Transverse colon (tissue), 4 donors: Measurements from ENCODE around the gene IRF4. TPM values are rescaled to one million over a fixed set of nuclear protein-coding genes. Genes with fewer than 3 reads are reported as not detected.
"Not testable (repeated sequence)": the region's sequence is repeated elsewhere in the genome, so short reads cannot be mapped to it uniquely, and the experiment has no call there.

Experiments
- DNase-seq: peaks from one replicate; pipeline ENCODE4 v3.0.0-alpha.2; 2019
- H3K27ac ChIP-seq, 4 donors: fragments of 200-600 bp; sonication (generic); 2 replicates each; pipeline ENCODE4 v1.5.1; 2016 to 2018; ENCODE audit warnings: inconsistent platforms in 4 of 4
- H3K27me3 ChIP-seq: fragments of 200-600 bp; sonication (generic); 2 replicates; pipeline ENCODE4 v1.5.1; 2017; ENCODE audit warnings: inconsistent platforms
- H3K36me3 ChIP-seq, 4 donors: fragments of 200-600 bp; sonication (generic); 2 replicates each; pipeline ENCODE4 v1.5.1; 2017 to 2019; ENCODE audit warnings: inconsistent platforms in 4 of 4
- H3K4me1 ChIP-seq, 4 donors: fragments of 200-600 bp; sonication (generic); 2 replicates each; pipeline ENCODE4 v1.5.1; 2017 to 2020; ENCODE audit warnings: inconsistent platforms in 4 of 4
- H3K4me3 ChIP-seq, 4 donors: fragments of 200-600 bp; sonication (generic); 1 replicate in 1 of 4; 2 replicates in 3 of 4; pipeline versions ENCODE4 v1.5.1 to v1.6.1; 2017 to 2019; ENCODE audit warnings: inconsistent platforms in 4 of 4
- H3K9me3 ChIP-seq, 2 donors: fragments of 200-600 bp; sonication (generic); 2 replicates each; pipeline ENCODE4 v1.5.1; 2017 to 2019; ENCODE audit warnings: inconsistent platforms in 2 of 2
- EP300 ChIP-seq: sonication (generic); formaldehyde crosslinking; IDR thresholded peaks from one replicate; pipeline ENCODE4 v1.6.1; 2017; ENCODE audit warnings: antibody characterized with exemption, low read depth
- POLR2A ChIP-seq: fragments of 450-650 bp; IDR thresholded peaks from one replicate; pipeline ENCODE4 v1.6.1; 2016; ENCODE audit warnings: antibody characterized with exemption, mild to moderate bottlenecking, moderate library complexity
- POLR2AphosphoS5 ChIP-seq, 3 donors: sonication (generic); formaldehyde crosslinking; IDR thresholded peaks; one replicate each; pipeline ENCODE4 v1.6.1; 2016; ENCODE audit warnings: antibody characterized with exemption in 3 of 3
- WGBS, 2 donors: methylation state at CpG; one replicate each; pipeline ENCODE4 v1.1.5; 2018; ENCODE audit warnings: low coverage in 1 of 2; 5-methylcytosine and 5-hydroxymethylcytosine counted together
- in situ Hi-C, 4 donors: fragments of 200-750 bp; cut with MboI; loops; one replicate each; pipeline versions ENCODE4 v1.15.0 to v1.15.1; 2017; ENCODE audit warnings: low sequenced_read_pairs in 3 of 4, low pct_ligation_motif_present in 1 of 4, low pct_unique_long_range_greater_than_20kb in 1 of 4
- intact Hi-C: fragments of 100-400 bp; cut with DNase I; formaldehyde crosslinking; loops from one replicate; pipeline ENCODE4 v1.15.1; 2023; ENCODE audit warnings: low total_unique reads
- total RNA-seq, 4 donors: library from RNA; depleted of rRNA; stranded (reverse); fragments of >200 nt; gene quantifications; one replicate each; pipeline ENCODE4 v1.1.0, GENCODE V29; 2016
- TF ChIP-seq, protein P1 (sequence below), 5 experiments: fragments of 200-600 bp in 3 of 5; fragments of 450-650 bp in 2 of 5; sonication (generic) in 3 of 5; IDR thresholded peaks; 1 replicate in 2 of 5; 2 replicates in 3 of 5; pipeline ENCODE4 v1.5.1; 2016 to 2017; ENCODE audit warnings: antibody characterized with exemption in 5 of 5, inconsistent platforms in 3 of 5, mild to moderate bottlenecking in 2 of 5, moderate library complexity in 1 of 5

Gene IRF4
- total RNA-seq, 4 donors from 2014 or later: 0.40 to 18.4 (median 4.3) TPM

DNA sequence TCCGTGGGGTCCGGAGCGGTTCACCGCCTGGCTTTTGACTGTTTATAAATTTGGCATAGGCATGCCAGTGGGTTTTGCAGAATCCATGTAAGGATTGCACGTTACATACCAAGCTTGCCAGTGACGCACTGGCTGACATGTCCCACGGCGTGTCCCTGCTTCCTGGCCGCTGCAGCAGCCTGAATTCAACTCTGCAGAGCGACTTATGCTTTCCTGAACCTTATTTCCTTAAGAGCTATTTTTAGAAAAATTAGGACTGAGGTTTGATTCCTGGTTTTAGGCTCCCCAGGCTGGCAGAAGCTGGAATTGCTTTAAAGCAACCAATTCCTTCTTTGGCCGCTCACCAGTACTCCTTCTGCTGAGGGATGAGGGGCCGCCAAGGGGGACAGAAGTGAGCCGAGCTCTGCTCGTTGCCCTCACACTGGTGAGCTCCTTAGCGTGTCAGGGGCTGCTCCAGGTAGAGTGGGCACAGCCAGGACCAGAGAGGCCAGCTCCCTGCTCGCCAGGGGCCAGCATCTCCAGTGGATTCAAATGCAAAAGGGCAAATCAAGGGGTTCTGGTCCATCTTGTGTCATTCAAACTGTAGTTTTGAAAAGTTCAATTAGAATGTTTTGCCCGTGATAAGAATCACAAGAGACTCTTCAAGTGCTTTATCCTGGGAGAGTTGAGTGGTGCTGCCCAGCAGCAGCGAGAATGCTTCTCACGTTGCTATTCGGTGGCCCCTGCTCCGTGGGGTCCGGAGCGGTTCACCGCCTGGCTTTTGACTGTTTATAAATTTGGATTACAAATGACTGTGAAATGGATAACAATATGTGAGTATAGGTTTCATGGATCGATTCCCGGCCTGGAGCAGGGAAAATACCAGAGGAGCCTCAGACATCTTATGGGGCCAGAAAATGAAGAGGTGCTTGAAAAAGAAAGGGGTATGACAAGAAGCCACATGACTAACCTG, 17.5 kb upstream of the IRF4 start:
- no peak for DNase-seq
- peaks cover 50% of the 10 kb centered on the region for H3K27me3 ChIP-seq
- no peak overlapping the region for H3K27ac ChIP-seq
- H3K4me3 ChIP-seq: no peak overlapping the region
- no peaks in the 10 kb centered on the region for H3K9me3 ChIP-seq
- intact Hi-C loops: no loop called here
- in situ Hi-C loops: no loop called here
- H3K36me3 ChIP-seq: no peaks in the 10 kb centered on the region
- WGBS, 2 donors: 72 to 79% methylated on average over 22 to 26 of the region's 26 CpGs
- H3K4me1 ChIP-seq: no peaks in the 10 kb centered on the region
- TF ChIP-seq POLR2A (no peak), POLR2AphosphoS5 (IDR thresholded peaks at IDR 0.05) (no peak), EP300 (no peak)
- TF ChIP-seq, protein P1, sequence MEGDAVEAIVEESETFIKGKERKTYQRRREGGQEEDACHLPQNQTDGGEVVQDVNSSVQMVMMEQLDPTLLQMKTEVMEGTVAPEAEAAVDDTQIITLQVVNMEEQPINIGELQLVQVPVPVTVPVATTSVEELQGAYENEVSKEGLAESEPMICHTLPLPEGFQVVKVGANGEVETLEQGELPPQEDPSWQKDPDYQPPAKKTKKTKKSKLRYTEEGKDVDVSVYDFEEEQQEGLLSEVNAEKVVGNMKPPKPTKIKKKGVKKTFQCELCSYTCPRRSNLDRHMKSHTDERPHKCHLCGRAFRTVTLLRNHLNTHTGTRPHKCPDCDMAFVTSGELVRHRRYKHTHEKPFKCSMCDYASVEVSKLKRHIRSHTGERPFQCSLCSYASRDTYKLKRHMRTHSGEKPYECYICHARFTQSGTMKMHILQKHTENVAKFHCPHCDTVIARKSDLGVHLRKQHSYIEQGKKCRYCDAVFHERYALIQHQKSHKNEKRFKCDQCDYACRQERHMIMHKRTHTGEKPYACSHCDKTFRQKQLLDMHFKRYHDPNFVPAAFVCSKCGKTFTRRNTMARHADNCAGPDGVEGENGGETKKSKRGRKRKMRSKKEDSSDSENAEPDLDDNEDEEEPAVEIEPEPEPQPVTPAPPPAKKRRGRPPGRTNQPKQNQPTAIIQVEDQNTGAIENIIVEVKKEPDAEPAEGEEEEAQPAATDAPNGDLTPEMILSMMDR (IDR thresholded peaks at IDR 0.05): no peak

DNA sequence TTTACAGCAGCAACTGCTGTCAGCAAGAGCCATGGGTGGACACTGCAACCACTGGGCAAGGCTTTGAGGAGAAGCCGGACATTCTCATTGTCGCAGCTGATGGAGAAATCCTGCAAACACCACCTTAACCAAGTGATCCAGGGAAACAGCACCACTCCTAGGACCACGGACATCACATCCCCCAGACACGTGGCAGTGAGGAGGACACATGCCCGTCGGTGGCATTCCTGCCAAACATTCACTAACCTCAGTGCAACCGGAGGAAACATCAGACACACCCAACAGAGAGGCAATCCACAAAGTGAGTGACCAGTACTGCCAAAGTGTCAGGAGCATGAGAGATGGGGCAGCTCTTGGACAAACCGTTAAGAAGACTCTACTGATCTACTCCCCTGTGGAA, 16.6 kb upstream of the IRF4 start:
- Histone ChIP-seq H3K36me3 (no peaks in the 10 kb centered on the region), H3K27me3 (peaks cover 48% of the 10 kb centered on the region), H3K4me3 (no peak overlapping the region), H3K9me3 (no peaks in the 10 kb centered on the region), H3K4me1 (no peaks in the 10 kb centered on the region), H3K27ac (no peak overlapping the region)
- 89 to 90% methylated on average over 7 to 8 of the region's 8 CpGs for WGBS, 2 donors
- TF ChIP-seq, protein P1 (IDR thresholded peaks at IDR 0.05): no peak
- TF ChIP-seq POLR2A (no peak), POLR2AphosphoS5 (IDR thresholded peaks at IDR 0.05) (no peak), EP300 (no peak)
- no peak for DNase-seq
- in situ Hi-C loops (no loop called here), intact Hi-C loops (no loop called here)

DNA sequence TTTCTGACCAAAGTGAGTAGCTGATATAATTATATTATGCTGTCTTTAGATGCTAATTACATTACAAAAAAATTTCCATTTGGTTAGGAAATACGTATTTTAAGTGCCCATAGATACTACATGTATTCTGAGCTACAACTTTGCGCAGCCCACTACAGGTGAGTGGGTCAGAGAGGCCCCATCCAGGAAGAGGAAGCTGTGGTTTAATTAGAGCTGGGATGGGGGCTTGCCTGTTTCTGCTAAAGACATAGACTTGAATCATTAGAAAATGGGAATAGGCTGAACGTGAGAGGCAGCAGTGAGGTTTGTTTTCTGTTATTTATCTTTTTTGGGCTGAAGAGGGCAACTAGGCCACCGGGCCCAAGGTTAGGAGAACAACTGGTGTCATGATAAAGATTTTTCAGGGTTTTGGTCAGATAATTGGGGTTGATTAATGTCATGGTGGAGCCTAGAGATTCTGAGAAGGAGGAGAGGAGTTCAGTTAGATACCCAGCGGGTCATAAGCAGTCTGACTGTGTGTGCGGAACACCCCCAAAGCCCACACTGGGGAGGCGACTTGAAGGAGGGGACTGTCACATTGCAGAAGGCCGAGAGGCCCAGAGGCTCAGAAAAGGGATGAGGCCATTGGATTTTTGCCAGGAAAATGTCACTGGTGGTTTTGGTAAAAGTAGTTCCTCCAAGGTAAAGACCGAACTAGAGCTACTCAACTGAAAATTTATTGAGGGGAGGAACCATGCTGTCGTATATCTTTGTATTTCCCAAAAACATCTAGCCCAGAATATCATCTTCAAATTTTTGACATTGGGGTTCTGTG, 14.5 kb upstream of the IRF4 start:
- Histone ChIP-seq H3K36me3 (no peaks in the 10 kb centered on the region), H3K4me3 (no peak overlapping the region), H3K27me3 (peaks cover 55% of the 10 kb centered on the region), H3K27ac (no peak overlapping the region), H3K4me1 (no peaks in the 10 kb centered on the region), H3K9me3 (no peaks in the 10 kb centered on the region)
- intact Hi-C loops (no loop called here), in situ Hi-C loops (no loop called here)
- no peak for TF ChIP-seq POLR2AphosphoS5 (IDR thresholded peaks at IDR 0.05)
- TF ChIP-seq, protein P1 (IDR thresholded peaks at IDR 0.05): no peak
- no peak for TF ChIP-seq EP300
- TF ChIP-seq POLR2A: no peak
- 71 to 76% methylated on average over 10 of the region's 10 CpGs for WGBS, 2 donors
- DNase-seq: no peak

DNA sequence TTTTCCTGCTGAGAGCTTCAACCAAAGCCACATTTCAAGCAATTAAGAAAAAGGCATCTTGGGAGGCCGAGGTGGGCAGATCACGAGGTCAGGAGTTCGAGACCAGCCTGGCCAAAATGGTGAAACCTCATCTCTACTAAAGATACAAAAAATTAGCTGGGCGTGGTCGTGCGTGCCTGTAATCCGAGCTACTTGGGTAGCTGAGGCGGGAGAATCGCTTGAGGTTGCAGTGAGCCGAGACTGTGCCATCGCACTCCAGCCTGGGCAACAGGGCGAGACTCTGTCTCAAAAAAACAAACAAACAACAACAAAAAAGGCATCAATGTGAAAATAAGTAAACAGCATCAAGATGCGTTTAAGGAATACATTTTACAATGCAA, 13.9 kb upstream of the IRF4 start:
- in situ Hi-C loops, intact Hi-C loops, H3K4me3 ChIP-seq, H3K4me1 ChIP-seq, H3K27ac ChIP-seq, H3K36me3 ChIP-seq, DNase-seq, H3K9me3 ChIP-seq: not testable (repeated sequence)
- 85 to 95% methylated on average over 10 to 13 of the region's 13 CpGs for WGBS, 2 donors
- peaks cover 50% of the 10 kb centered on the region for H3K27me3 ChIP-seq
